ENCODE results near the gene FAM124A.

The FAM124A gene

DNA sequence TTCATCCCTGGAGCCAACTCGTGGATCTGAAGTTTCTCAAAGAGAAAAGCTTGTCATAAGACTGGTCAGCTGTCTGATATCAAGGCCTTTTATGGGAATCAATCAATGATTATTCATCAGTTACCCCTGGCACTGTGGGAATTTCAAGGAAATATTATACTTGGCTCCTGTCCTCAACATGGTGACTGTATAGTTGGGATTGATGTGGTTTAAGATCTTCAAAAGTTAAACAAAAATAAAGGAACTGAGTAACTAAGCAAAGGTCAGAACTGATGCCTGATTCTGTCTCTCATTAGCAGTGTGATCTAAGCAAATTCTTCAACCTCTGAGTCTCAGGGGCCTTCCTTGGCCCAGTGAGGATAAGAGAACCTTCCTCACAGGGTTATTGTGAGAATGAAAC, 95.1 kb downstream of the FAM124A start:
- no peaks in the 10 kb centered on the region for H3K9me3 ChIP-seq (ENCODE audit: control extremely low read depth in 1 of 5, control insufficient read depth in 4 of 5, insufficient read depth in 2 of 5, low read depth in 1 of 5, low read length in 4 of 5)
- H3K4me3 ChIP-seq (ENCODE audit: control insufficient read depth in 1 of 7, extremely low read depth in 1 of 7, insufficient read depth in 4 of 7, low read depth in 2 of 7, low read length in 6 of 7), result no peak overlapping the region
- POLR2A ChIA-PET, result no interaction called here
- no peak for DNase-seq
- 100% methylated on average over 1 of the region's 1 CpG for WGBS (ENCODE audit: insufficient coverage)
- H3K36me3 ChIP-seq (ENCODE audit: control insufficient read depth in 4 of 4, insufficient read depth in 4 of 4, low read length in 3 of 4), result no peaks in the 10 kb centered on the region
- no peak overlapping the region for H3K27ac ChIP-seq (ENCODE audit: insufficient read depth in 1 of 2, low read depth in 1 of 2, low read length in 2 of 2, poor library complexity in 1 of 2, severe bottlenecking in 2 of 2)
- H3K4me1 ChIP-seq (ENCODE audit: control extremely low read depth in 1 of 4, control insufficient read depth in 4 of 4, insufficient read depth in 4 of 4, low read length in 3 of 4), result peaks cover 0 to 18% (median 10%) of the 10 kb centered on the region in 4 experiments
- H3K27me3 ChIP-seq (replicated peaks in 2 of 5; ENCODE audit: control insufficient read depth in 4 of 5, insufficient read depth in 5 of 5, low read length in 4 of 5), result no peaks in the 10 kb centered on the region
- CTCF ChIA-PET, result no interaction called here

GRCh38 chr13:51318015-51318414, 95.8 kb downstream of the FAM124A start:
- Histone ChIP-seq H3K36me3 (ENCODE audit: control insufficient read depth in 4 of 4, insufficient read depth in 4 of 4, low read length in 3 of 4) (no peaks in the 10 kb centered on the region), H3K4me1 (ENCODE audit: control extremely low read depth in 1 of 4, control insufficient read depth in 4 of 4, insufficient read depth in 4 of 4, low read length in 3 of 4) (peaks cover 0 to 18% (median 10%) of the 10 kb centered on the region in 4 experiments), H3K4me3 (ENCODE audit: control insufficient read depth in 1 of 7, extremely low read depth in 1 of 7, insufficient read depth in 4 of 7, low read depth in 2 of 7, low read length in 6 of 7) (no peak overlapping the region), H3K27ac (ENCODE audit: insufficient read depth in 1 of 2, low read depth in 1 of 2, low read length in 2 of 2, poor library complexity in 1 of 2, severe bottlenecking in 2 of 2) (no peak overlapping the region), H3K27me3 (replicated peaks in 2 of 5; ENCODE audit: control insufficient read depth in 4 of 5, insufficient read depth in 5 of 5, low read length in 4 of 5) (no peaks in the 10 kb centered on the region), H3K9me3 (ENCODE audit: control extremely low read depth in 1 of 5, control insufficient read depth in 4 of 5, insufficient read depth in 2 of 5, low read depth in 1 of 5, low read length in 4 of 5) (no peaks in the 10 kb centered on the region)
- ChIA-PET POLR2A (no interaction called here), CTCF (no interaction called here)
- WGBS (ENCODE audit: insufficient coverage), result 100% methylated on average over 1 of the region's 2 CpGs
- DNase-seq, result no peak

- H3K4me1 ChIP-seq (ENCODE audit: control extremely low read depth in 1 of 4, control insufficient read depth in 4 of 4, insufficient read depth in 4 of 4, low read length in 3 of 4), result peaks cover 0 to 13% (median 9%) of the 10 kb centered on the region in 4 experiments
- no peak overlapping the region for H3K4me3 ChIP-seq (ENCODE audit: control insufficient read depth in 1 of 7, extremely low read depth in 1 of 7, insufficient read depth in 4 of 7, low read depth in 2 of 7, low read length in 6 of 7)
- no peaks in the 10 kb centered on the region for H3K36me3 ChIP-seq (ENCODE audit: control insufficient read depth in 4 of 4, insufficient read depth in 4 of 4, low read length in 3 of 4)
- H3K27me3 ChIP-seq (replicated peaks in 2 of 5; ENCODE audit: control insufficient read depth in 4 of 5, insufficient read depth in 5 of 5, low read length in 4 of 5), result no peaks in the 10 kb centered on the region
- no peak for DNase-seq
- ChIA-PET POLR2A (no interaction called here), CTCF (no interaction called here)
- 100% methylated on average over 3 of the region's 3 CpGs for WGBS (ENCODE audit: insufficient coverage)
- H3K27ac ChIP-seq (ENCODE audit: insufficient read depth in 1 of 2, low read depth in 1 of 2, low read length in 2 of 2, poor library complexity in 1 of 2, severe bottlenecking in 2 of 2), result no peak overlapping the region
- H3K9me3 ChIP-seq (ENCODE audit: control extremely low read depth in 1 of 5, control insufficient read depth in 4 of 5, insufficient read depth in 2 of 5, low read depth in 1 of 5, low read length in 4 of 5), result no peaks in the 10 kb centered on the region
Measured at GRCh38 chr13:51318876-51319275, 96.7 kb downstream of the FAM124A start.

DNA sequence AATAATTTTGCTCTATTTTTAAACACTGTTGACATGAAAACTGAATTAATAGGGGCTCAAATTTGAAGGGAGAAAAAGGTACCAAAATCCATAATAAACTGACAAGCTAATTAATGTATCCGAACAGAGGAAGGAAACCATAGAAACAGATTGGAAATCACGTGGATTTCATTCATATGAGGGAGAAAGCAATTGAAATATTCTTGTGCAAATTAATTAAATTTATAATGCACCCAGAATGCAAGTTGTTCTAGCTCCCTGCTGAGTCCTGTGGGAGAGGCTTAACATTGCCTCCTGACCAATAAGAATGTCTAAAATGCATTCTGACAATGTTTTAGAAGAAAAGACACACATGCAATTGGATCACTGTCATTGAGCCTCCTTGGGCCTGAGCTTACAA, 99.6 kb downstream of the FAM124A start:
- Histone ChIP-seq H3K9me3 (ENCODE audit: control extremely low read depth in 1 of 5, control insufficient read depth in 4 of 5, insufficient read depth in 2 of 5, low read depth in 1 of 5, low read length in 4 of 5) (no peaks in the 10 kb centered on the region), H3K4me1 (ENCODE audit: control extremely low read depth in 1 of 4, control insufficient read depth in 4 of 4, insufficient read depth in 4 of 4, low read length in 3 of 4) (no peaks in the 10 kb centered on the region), H3K27ac (ENCODE audit: insufficient read depth in 1 of 2, low read depth in 1 of 2, low read length in 2 of 2, poor library complexity in 1 of 2, severe bottlenecking in 2 of 2) (no peak overlapping the region), H3K36me3 (ENCODE audit: control insufficient read depth in 4 of 4, insufficient read depth in 4 of 4, low read length in 3 of 4) (no peaks in the 10 kb centered on the region), H3K27me3 (replicated peaks in 2 of 5; ENCODE audit: control insufficient read depth in 4 of 5, insufficient read depth in 5 of 5, low read length in 4 of 5) (no peaks in the 10 kb centered on the region), H3K4me3 (ENCODE audit: control insufficient read depth in 1 of 7, extremely low read depth in 1 of 7, insufficient read depth in 4 of 7, low read depth in 2 of 7, low read length in 6 of 7) (no peak overlapping the region)
- POLR2A ChIA-PET, result no interaction called here
- CTCF ChIA-PET, result interaction anchor here (0.6 to 2.1 kb wide), 5 partner anchors 8 to 95 kb away, joined by 3 to 7 read pairs (median 4); no protein-coding TSS in a partner anchor
- DNase-seq, result no peak
- no CpG with 5 or more reads among the region's 2 CpGs for whole genome bisulfite sequencing (ENCODE audit: insufficient coverage)

GRCh38 chr13:51322826-51323225, 100.6 kb downstream of the FAM124A start:
- CTCF ChIA-PET, result interaction anchor here (1.7 to 2.1 kb wide), 2 partner anchors 18 to 37 kb away, joined by 5 to 7 read pairs; no protein-coding TSS in a partner anchor
- POLR2A ChIA-PET, result no interaction called here
- 93% methylated on average over 3 of the region's 3 CpGs for WGBS (ENCODE audit: insufficient coverage)

GRCh38 chr13:51323824-51324511, 101.8 kb downstream of the FAM124A start:
- 100% methylated on average over 1 of the region's 5 CpGs for WGBS (ENCODE audit: insufficient coverage)
- ChIA-PET CTCF (no interaction called here), POLR2A (no interaction called here)
- Histone ChIP-seq H3K27me3 (replicated peaks in 2 of 5; ENCODE audit: control insufficient read depth in 4 of 5, insufficient read depth in 5 of 5, low read length in 4 of 5) (no peaks in the 10 kb centered on the region), H3K9me3 (ENCODE audit: control extremely low read depth in 1 of 5, control insufficient read depth in 4 of 5, insufficient read depth in 2 of 5, low read depth in 1 of 5, low read length in 4 of 5) (no peaks in the 10 kb centered on the region), H3K4me1 (ENCODE audit: control extremely low read depth in 1 of 4, control insufficient read depth in 4 of 4, insufficient read depth in 4 of 4, low read length in 3 of 4) (peaks cover 0 to 4% (median 1%) of the 10 kb centered on the region in 4 experiments), H3K36me3 (ENCODE audit: control insufficient read depth in 4 of 4, insufficient read depth in 4 of 4, low read length in 3 of 4) (no peaks in the 10 kb centered on the region), H3K27ac (ENCODE audit: insufficient read depth in 1 of 2, low read depth in 1 of 2, low read length in 2 of 2, poor library complexity in 1 of 2, severe bottlenecking in 2 of 2) (no peak overlapping the region), H3K4me3 (ENCODE audit: control insufficient read depth in 1 of 7, extremely low read depth in 1 of 7, insufficient read depth in 4 of 7, low read depth in 2 of 7, low read length in 6 of 7) (no peak overlapping the region)
- DNase-seq, result no peak

More at GRCh38 chr13:51322826-51323225, 100.6 kb downstream of the FAM124A start:
- Histone ChIP-seq H3K27me3 (replicated peaks in 2 of 5; ENCODE audit: control insufficient read depth in 4 of 5, insufficient read depth in 5 of 5, low read length in 4 of 5) (no peaks in the 10 kb centered on the region), H3K4me3 (ENCODE audit: control insufficient read depth in 1 of 7, extremely low read depth in 1 of 7, insufficient read depth in 4 of 7, low read depth in 2 of 7, low read length in 6 of 7) (no peak overlapping the region), H3K9me3 (ENCODE audit: control extremely low read depth in 1 of 5, control insufficient read depth in 4 of 5, insufficient read depth in 2 of 5, low read depth in 1 of 5, low read length in 4 of 5) (no peaks in the 10 kb centered on the region), H3K27ac (ENCODE audit: insufficient read depth in 1 of 2, low read depth in 1 of 2, low read length in 2 of 2, poor library complexity in 1 of 2, severe bottlenecking in 2 of 2) (no peak overlapping the region), H3K4me1 (ENCODE audit: control extremely low read depth in 1 of 4, control insufficient read depth in 4 of 4, insufficient read depth in 4 of 4, low read length in 3 of 4) (peaks cover 0 to 4% (median 0%) of the 10 kb centered on the region in 4 experiments), H3K36me3 (ENCODE audit: control insufficient read depth in 4 of 4, insufficient read depth in 4 of 4, low read length in 3 of 4) (no peaks in the 10 kb centered on the region)
- DNase-seq, result no peak

DNA sequence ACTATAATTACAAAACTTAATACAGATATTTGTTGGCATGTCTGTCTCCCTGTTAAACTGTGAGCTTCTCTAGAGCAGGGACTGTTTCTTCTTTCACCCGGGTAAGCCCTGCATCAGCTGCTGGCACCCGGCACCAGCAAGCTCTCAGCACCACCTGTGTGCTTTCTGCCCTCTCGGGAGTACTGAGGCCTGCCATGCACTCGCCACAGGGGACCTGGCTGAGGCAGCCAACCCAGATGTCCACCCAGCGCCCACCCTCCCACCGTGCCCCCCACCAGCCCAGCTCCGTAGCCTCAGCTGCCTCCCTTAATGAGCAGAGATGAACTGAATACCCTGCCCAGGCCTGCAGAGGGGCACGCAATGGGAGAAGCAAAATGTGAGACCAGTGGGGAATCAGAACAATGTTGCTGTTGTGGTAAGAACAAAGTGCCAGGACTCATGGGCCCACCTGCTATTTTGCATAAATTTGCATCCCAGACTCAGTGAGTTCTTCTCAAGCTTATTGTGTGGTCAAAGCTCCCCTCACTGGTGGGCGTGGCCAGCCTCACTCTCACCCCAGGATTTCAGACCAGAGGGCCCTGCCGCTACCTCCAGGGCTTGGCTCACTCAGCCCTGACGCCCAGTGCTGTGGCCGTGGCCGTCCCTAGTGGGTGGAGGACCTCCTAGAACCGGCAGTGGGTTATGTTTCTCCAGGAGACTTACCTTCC, 102.7 kb downstream of the FAM124A start:
- no peaks in the 10 kb centered on the region for H3K9me3 ChIP-seq (ENCODE audit: control extremely low read depth in 1 of 5, control insufficient read depth in 4 of 5, insufficient read depth in 2 of 5, low read depth in 1 of 5, low read length in 4 of 5)
- POLR2A ChIA-PET, result no interaction called here

More for the DNA sequence above, 102.7 kb downstream of the FAM124A start:
- Histone ChIP-seq H3K4me3 (ENCODE audit: control insufficient read depth in 1 of 7, extremely low read depth in 1 of 7, insufficient read depth in 4 of 7, low read depth in 2 of 7, low read length in 6 of 7) (no peak overlapping the region), H3K36me3 (ENCODE audit: control insufficient read depth in 4 of 4, insufficient read depth in 4 of 4, low read length in 3 of 4) (no peaks in the 10 kb centered on the region), H3K27ac (ENCODE audit: insufficient read depth in 1 of 2, low read depth in 1 of 2, low read length in 2 of 2, poor library complexity in 1 of 2, severe bottlenecking in 2 of 2) (no peak overlapping the region), H3K4me1 (ENCODE audit: control extremely low read depth in 1 of 4, control insufficient read depth in 4 of 4, insufficient read depth in 4 of 4, low read length in 3 of 4) (peaks cover 0 to 9% (median 3%) of the 10 kb centered on the region in 4 experiments), H3K27me3 (replicated peaks in 2 of 5; ENCODE audit: control insufficient read depth in 4 of 5, insufficient read depth in 5 of 5, low read length in 4 of 5) (no peaks in the 10 kb centered on the region)
- DNase-seq, result no peak
- WGBS (ENCODE audit: insufficient coverage), result 92% methylated on average over 11 of the region's 14 CpGs
- CTCF ChIA-PET, result no interaction called here
